ENCODE measurements around the gene CFAP77. TPM values are rescaled to one million over a fixed set of nuclear protein-coding genes. Genes with fewer than 3 reads are reported as not detected.

CFAP77 gene
- total and polyA plus RNA-seq, 2 of the 4 experiments (the other 2 are of a cell fraction): not detected

- Histone ChIP-seq H3K4me2 (ENCODE audit: low read depth, low read length) (no peak overlapping the region), H2BK120ac (ENCODE audit: low read depth, low read length) (no peak overlapping the region), H2AK5ac (ENCODE audit: low read depth, low read length) (no peak overlapping the region), H3K9me1 (ENCODE audit: insufficient read depth, low read length) (no peaks in the 10 kb centered on the region), H3K23ac (ENCODE audit: low read depth, low read length) (no peak overlapping the region), H3K14ac (replicated peaks; ENCODE audit: low read depth, low read length) (no peak overlapping the region), H4K91ac (ENCODE audit: insufficient read depth, low read depth, low read length) (no peak overlapping the region), H2AK9ac (replicated peaks; ENCODE audit: low read depth, low read length, poor library complexity) (no peak overlapping the region), H3K4me1 (ENCODE audit: control insufficient read depth, insufficient read depth, low read length) (no peaks in the 10 kb centered on the region), H3K9me3 (ENCODE audit: control insufficient read depth, insufficient read depth, low read length) (peaks cover 5% of the 10 kb centered on the region; the same call in 1 of the 2 replicates), H3K9ac (ENCODE audit: low read depth, low read length) (no peak overlapping the region), H3K36me3 (ENCODE audit: control insufficient read depth, insufficient read depth, low read length) (no peaks in the 10 kb centered on the region), H2BK5ac (ENCODE audit: low read depth, low read length, poor library complexity, severe bottlenecking) (no peak overlapping the region), H2BK15ac (ENCODE audit: low read depth, low read length) (no peak overlapping the region), H3K56ac (ENCODE audit: extremely low read depth, insufficient read depth, low read length) (no peak overlapping the region), H4K20me1 (ENCODE audit: insufficient read depth, low read length) (no peaks in the 10 kb centered on the region), H3K4me3 (ENCODE audit: insufficient read depth, low read depth, low read length) (no peak overlapping the region), H2AFZ (replicated peaks; ENCODE audit: low read length, poor library complexity) (no peak overlapping the region), H2BK20ac (ENCODE audit: low read depth, low read length) (no peak overlapping the region), H4K5ac (ENCODE audit: low read depth, low read length) (no peak overlapping the region), H3K27me3 (ENCODE audit: control insufficient read depth, insufficient read depth, low read length) (peaks cover 16% of the 10 kb centered on the region), H3K79me1 (ENCODE audit: low read depth in 1 of 2, low read length in 2 of 2) (no peaks in the 10 kb centered on the region), H3K18ac (ENCODE audit: low read depth, low read length) (no peak overlapping the region), H3K27ac (ENCODE audit: insufficient read depth, low read length) (no peak overlapping the region), H3K4ac (ENCODE audit: low read depth, low read length) (no peak overlapping the region), H4K8ac (ENCODE audit: low read depth in 2 of 2, low read length in 2 of 2) (no peak overlapping the region)
- ChIA-PET CTCF (no interaction called here), POLR2A (ENCODE audit: unreplicated experiment) (no interaction called here)
- no peak for ATAC-seq (ENCODE audit: low read depth)
- dilution Hi-C loops (cut with HindIII; ENCODE audit: low sequenced_read_pairs, unreplicated experiment): no loop called here
- in situ Hi-C loops (cut with MboI; ENCODE audit: low sequenced_read_pairs): no loop called here
- no peak for TF ChIP-seq CHD1 (IDR thresholded peaks at IDR 0.05; ENCODE audit: low read depth, low read length)
- no peak for TF ChIP-seq BHLHE40 (IDR thresholded peaks at IDR 0.05; ENCODE audit: low read depth, low read length)
- no peak for TF ChIP-seq NFE2L2 (IDR thresholded peaks at IDR 0.05; ENCODE audit: low read depth, low read length)
- no peak for TF ChIP-seq RCOR1 (IDR thresholded peaks at IDR 0.05; ENCODE audit: insufficient replicate concordance, low read length)
- no peak for TF ChIP-seq POLR2A (IDR thresholded peaks at IDR 0.05; ENCODE audit: low read depth, low read length)
- no peak for TF ChIP-seq RFX5 (IDR thresholded peaks at IDR 0.05; ENCODE audit: low read depth, low read length)
- TF ChIP-seq MAZ (IDR thresholded peaks at IDR 0.05; ENCODE audit: borderline replicate concordance, low read depth, low read length): no peak
- BruUV-seq (replicated peaks): no TSS peak
- 67% methylated on average over 6 of the region's 25 CpGs; no CpG with 5 or more reads in 1 of the 2 experiments for WGBS, 2 experiments (ENCODE audit: extremely low coverage in 2 of 2, insufficient read length in 1 of 2)
- intact Hi-C loops (cut with micrococcal nuclease): no loop called here
- DNase-seq: no peak
These were observed 121.9 kb downstream of the CFAP77 start for GRCh38 chr9:132531710-132532570.
